Endothelial cell of umbilical vein (primary cell): Measurements from ENCODE around the gene ETDC. TPM values are rescaled to one million over a fixed set of nuclear protein-coding genes. Genes with fewer than 3 reads are reported as not detected.

Experiments
- BruUV-seq: library from RNA; stranded (reverse); fragments of 400-500 nt; replicated peaks from 2 replicates; lab custom pipeline; 2021; lab: Mats Ljungman, UMichigan
- CTCF ChIA-PET: fragments of 300-600, 350-600 bp; sonication (Branson Sonifier 250); formaldehyde crosslinking; loops from one replicate; lab custom pipeline; 2021; ENCODE audit warnings: antibody characterized with exemption, inconsistent platforms; lab: Charles Lee
- POLR2A ChIA-PET: fragments of 300-600, 350-600 bp; sonication (Branson Sonifier 250); formaldehyde crosslinking; loops from one replicate; lab custom pipeline; 2021; ENCODE audit warnings: antibody characterized with exemption, inconsistent platforms; lab: Charles Lee
- DNase-seq: peaks from one replicate; pipeline ENCODE4 v3.0.0-alpha.2; 2011; ENCODE audit warnings: low read depth, low spot score
- FAIRE-seq: peaks from 2 replicates; lab custom pipeline; 2011; peaks lifted over from hg19 to GRCh38; lab: Jason Lieb, UNC
- H2AFZ ChIP-seq: 2 replicates; pipeline ENCODE4 v1.6.0; 2012; ENCODE audit warnings: low read depth, low read length, control low read depth, inconsistent platforms
- H3K27ac ChIP-seq: 2 replicates; pipeline ENCODE4 v1.5.1; 2011; ENCODE audit warnings: low read depth, mild to moderate bottlenecking, control low read depth, low read length, moderate library complexity; ENCODE audit not compliant: insufficient read depth
- H3K27me3 ChIP-seq, 2 experiments: 2 replicates each; pipeline versions ENCODE4 v1.6.0 to v1.6.1; 2011; ENCODE audit warnings: low read length in 2 of 2, mixed read lengths in 1 of 2; ENCODE audit not compliant: control insufficient read depth in 2 of 2, insufficient read depth in 2 of 2
- H3K36me3 ChIP-seq, 2 experiments: 2 replicates in 1 of 2; 3 replicates in 1 of 2; pipeline ENCODE4 v1.5.1; 2011; ENCODE audit warnings: low read length in 2 of 2, mild to moderate bottlenecking in 1 of 2, moderate library complexity in 1 of 2; ENCODE audit not compliant: control insufficient read depth in 2 of 2, insufficient read depth in 2 of 2; ENCODE audit errors: extremely low read depth in 1 of 2
- H3K4me1 ChIP-seq: 3 replicates; pipeline ENCODE4 v1.5.1; 2011; ENCODE audit warnings: mild to moderate bottlenecking, low read length; ENCODE audit not compliant: control insufficient read depth, insufficient read depth; ENCODE audit errors: extremely low read depth
- H3K4me2 ChIP-seq: 2 replicates; pipeline ENCODE4 v1.6.1; 2011; ENCODE audit warnings: low read length, control low read depth, mixed read lengths; ENCODE audit not compliant: insufficient read depth
- H3K4me3 ChIP-seq, 3 experiments: fragments of 200-600 bp in 1 of 3; sonication (generic), shearing (Covaris generic) in 1 of 3; replicated peaks in 1 of 3; 2 replicates each; pipeline ENCODE4 v1.5.1; 2011 to 2016; ENCODE audit warnings: control low read depth in 3 of 3, low read length in 3 of 3, mild to moderate bottlenecking in 2 of 3, inconsistent platforms in 1 of 3, low read depth in 1 of 3, moderate library complexity in 1 of 3; ENCODE audit not compliant: insufficient read depth in 1 of 3
- H3K79me2 ChIP-seq: 2 replicates; pipeline ENCODE4 v1.6.0; 2012; ENCODE audit warnings: low read length, inconsistent platforms; ENCODE audit not compliant: control insufficient read depth, insufficient read depth
- H3K9ac ChIP-seq: replicated peaks from 2 replicates; pipeline ENCODE3; 2011; ENCODE audit warnings: low read length, control low read depth; ENCODE audit not compliant: insufficient read depth; ENCODE audit errors: extremely low read depth
- H3K9me1 ChIP-seq: replicated peaks from 3 replicates; pipeline ENCODE4 v1.6.0; 2011; ENCODE audit warnings: mild to moderate bottlenecking, low read length; ENCODE audit not compliant: control insufficient read depth, insufficient read depth; ENCODE audit errors: extremely low read depth
- H3K9me3 ChIP-seq: replicated peaks from 2 replicates; pipeline ENCODE4 v1.5.1; 2012; ENCODE audit warnings: low read length, inconsistent platforms; ENCODE audit not compliant: control insufficient read depth, insufficient read depth
- H4K20me1 ChIP-seq: replicated peaks from 2 replicates; pipeline ENCODE3; 2011; ENCODE audit warnings: mild to moderate bottlenecking, low read length; ENCODE audit not compliant: control insufficient read depth, insufficient read depth; ENCODE audit errors: extremely low read depth
- CTCF ChIP-seq, 2 donors: IDR thresholded peaks; 1 replicate in 1 of 2; 2 replicates in 1 of 2; pipeline ENCODE4 v1.5.1; 2011; ENCODE audit warnings: low read length in 2 of 2, mild to moderate bottlenecking in 2 of 2, moderate library complexity in 2 of 2, control low read depth in 1 of 2, inconsistent platforms in 1 of 2, low read depth in 1 of 2; ENCODE audit not compliant: insufficient read depth in 1 of 2; ENCODE audit errors: extremely low read depth in 1 of 2
- EZH2 ChIP-seq: IDR thresholded peaks from 2 replicates; pipeline ENCODE4 v1.6.1; 2012; ENCODE audit warnings: borderline replicate concordance, low read depth, mild to moderate bottlenecking, moderate library complexity, low read length, inconsistent platforms; ENCODE audit not compliant: severe bottlenecking
- FOS ChIP-seq: IDR thresholded peaks from 2 replicates; pipeline ENCODE4 v1.6.1; 2011; ENCODE audit warnings: mild to moderate bottlenecking, low read length, moderate library complexity, borderline replicate concordance; ENCODE audit not compliant: insufficient read depth
- MAX ChIP-seq: IDR thresholded peaks from 2 replicates; pipeline ENCODE4 v1.6.1; 2011; ENCODE audit not compliant: insufficient read depth, insufficient read length
- MYC ChIP-seq: IDR thresholded peaks from one replicate; pipeline ENCODE4 v1.6.1; 2011; ENCODE audit warnings: mild to moderate bottlenecking, low read depth, low read length
- POLR2A ChIP-seq: IDR thresholded peaks from 2 replicates; pipeline ENCODE4 v1.6.1; 2012; ENCODE audit warnings: low read depth, mild to moderate bottlenecking, control low read depth, low read length
- POLR2AphosphoS5 ChIP-seq: IDR thresholded peaks from 2 replicates; pipeline ENCODE4 v1.6.1; 2012; ENCODE audit warnings: low read depth, mild to moderate bottlenecking, control low read depth, low read length, moderate library complexity; ENCODE audit not compliant: insufficient read depth
- dilution Hi-C: fragments of 300-500 bp; cut with MboI; formaldehyde crosslinking; loops from one replicate; pipeline ENCODE4 v1.15.0; 2019; ENCODE audit warnings: low sequenced_read_pairs; ENCODE audit not compliant: extremely low pct_ligation_motif_present
- intact Hi-C: fragments of 100-400 bp; cut with micrococcal nuclease; formaldehyde crosslinking; loops from one replicate; pipeline ENCODE4 v1.10.0; 2022
- polyA plus RNA-seq, 4 experiments: library from polyadenylated mRNA; depleted of rRNA in 3 of 4; stranded (reverse) in 3 of 4; unstranded in 1 of 4; fragments of >200 nt; gene quantifications; 2 replicates each; pipeline versions ENCODE4 v1.2.1 to v1.2.3, GENCODE V29; 2011 to 2012; ENCODE audit warnings: missing spikeins in 1 of 4
- total RNA-seq: library from RNA; stranded (reverse); gene quantifications from 2 replicates; pipeline ENCODE4 v1.2.3, GENCODE V29; 2021

Gene ETDC
- total and polyA plus RNA-seq, 2 donors (not counting 3 experiments of a cell fraction or from before 2014, with no cell fraction given), result not detected

GRCh38 chrX:135295238-135295943, 13.9 kb upstream of the ETDC start:
- intact Hi-C loops (no loop called here), dilution Hi-C loops (no loop called here)
- H3K4me2 ChIP-seq, result peak overlapping the region; percentile 31
- no peak overlapping the region for H3K9ac ChIP-seq
- no peak for TF ChIP-seq EZH2
- peak in 1 of 2 donors; percentile 23 for TF ChIP-seq CTCF (IDR thresholded peaks at IDR 0.05; ENCODE audit: extremely low read depth in 1 of 2, insufficient read depth in 1 of 2, low read depth in 1 of 2, low read length in 2 of 2)
- BruUV-seq, result no TSS peak
- peak; percentile 83 for FAIRE-seq
- peak overlapping the region in 2 of 3 experiments; percentile 17 to 32 for H3K4me3 ChIP-seq
- H3K9me3 ChIP-seq, result no peaks in the 10 kb centered on the region
- DNase-seq, result peak; percentile 35
- H3K36me3 ChIP-seq, result no peaks in the 10 kb centered on the region
- H3K4me1 ChIP-seq, result no peaks in the 10 kb centered on the region
- no peak overlapping the region for H3K27ac ChIP-seq
- POLR2A ChIA-PET, result no interaction called here
- H3K27me3 ChIP-seq, result no peaks in the 10 kb centered on the region
- H2AFZ ChIP-seq, result peak overlapping the region; percentile 44
- CTCF ChIA-PET, result interaction anchor here (0.8 to 1.0 kb wide), 3 partner anchors 25 to 168 kb away, joined by 3 to 4 read pairs (median 4); partner anchors contain the start of gene SMIM10L2A
- H4K20me1 ChIP-seq, result no peaks in the 10 kb centered on the region
- H3K79me2 ChIP-seq, result no peaks in the 10 kb centered on the region
- H3K9me1 ChIP-seq, result no peaks in the 10 kb centered on the region

- no peaks in the 10 kb centered on the region for H3K9me1 ChIP-seq
- DNase-seq (no peak), FAIRE-seq (no peak)
- H3K4me1 ChIP-seq, result no peaks in the 10 kb centered on the region
- H3K27ac ChIP-seq, result no peak overlapping the region
- intact Hi-C loops (no loop called here), dilution Hi-C loops (no loop called here)
- H3K4me3 ChIP-seq, result no peak overlapping the region
- no TSS peak for BruUV-seq
- no peaks in the 10 kb centered on the region for H4K20me1 ChIP-seq
- no peaks in the 10 kb centered on the region for H3K36me3 ChIP-seq
- ChIA-PET POLR2A (no interaction called here), CTCF (interaction anchor here (0.8 to 1.0 kb wide), 3 partner anchors 25 to 168 kb away, joined by 3 to 4 read pairs (median 4); partner anchors contain the start of gene SMIM10L2A)
- H3K27me3 ChIP-seq, result no peaks in the 10 kb centered on the region
- no peaks in the 10 kb centered on the region for H3K9me3 ChIP-seq
- TF ChIP-seq EZH2 (no peak), POLR2A (no peak), POLR2AphosphoS5 (no peak), MAX (no peak), FOS (no peak), MYC (no peak)
- H3K4me2 ChIP-seq, result no peak overlapping the region
- H3K9ac ChIP-seq, result no peak overlapping the region
- no peak overlapping the region for H2AFZ ChIP-seq
- no peaks in the 10 kb centered on the region for H3K79me2 ChIP-seq
Measured at GRCh38 chrX:135295944-135296305, 13.4 kb upstream of the ETDC start.
